Fibroblast of the aortic adventitia (primary cell): ENCODE results near the gene FGFRL1. TPM values are rescaled to one million over a fixed set of nuclear protein-coding genes. Genes with fewer than 3 reads are reported as not detected.
"Not testable (repeated sequence)": the region's sequence is repeated elsewhere in the genome, so short reads cannot be mapped to it uniquely, and the experiment has no call there.

Experiments used
- DNase-seq: peaks from one replicate; pipeline ENCODE4 v3.0.0-alpha.2; 2010; ENCODE audit warnings: low read depth
- H3K4me3 ChIP-seq: 2 replicates; pipeline ENCODE4 v1.5.1; 2011; ENCODE audit warnings: low read depth, mild to moderate bottlenecking, control low read depth, low read length, moderate library complexity
- CTCF ChIP-seq: IDR thresholded peaks from 2 replicates; pipeline ENCODE4 v1.5.1; 2011; ENCODE audit warnings: mild to moderate bottlenecking, low read length, control low read depth, inconsistent platforms; ENCODE audit not compliant: insufficient read depth
- total RNA-seq: library from RNA; depleted of rRNA; stranded (reverse); fragments of >200 nt; gene quantifications from 2 replicates; pipeline ENCODE4 v1.2.3, GENCODE V29; 2012; ENCODE audit warnings: low replicate concordance

The FGFRL1 gene
- total RNA-seq, 1 donor = 27.4 TPM

DNA sequence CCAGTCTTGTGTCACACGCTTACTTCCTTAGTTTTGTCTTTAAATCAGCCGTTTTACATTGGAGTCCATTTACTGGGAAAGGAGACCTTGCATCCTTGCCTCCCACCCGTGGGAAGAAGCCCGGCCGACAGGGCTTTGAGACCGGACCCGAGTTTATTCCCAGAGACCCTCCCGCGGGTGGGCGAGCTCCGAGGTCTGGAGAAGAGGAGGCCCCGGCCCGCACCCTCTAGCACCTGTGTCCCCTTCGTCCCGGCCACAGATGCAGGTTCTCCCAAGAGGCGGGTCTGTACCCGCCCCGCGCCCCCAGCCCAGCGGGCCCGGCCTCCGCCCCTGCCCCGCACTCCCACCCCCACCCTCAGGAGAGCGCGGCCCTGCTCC, 14.4 kb upstream of the FGFRL1 start:
- no peak for TF ChIP-seq CTCF
- H3K4me3 ChIP-seq = no peak overlapping the region
- no peak for DNase-seq

DNA sequence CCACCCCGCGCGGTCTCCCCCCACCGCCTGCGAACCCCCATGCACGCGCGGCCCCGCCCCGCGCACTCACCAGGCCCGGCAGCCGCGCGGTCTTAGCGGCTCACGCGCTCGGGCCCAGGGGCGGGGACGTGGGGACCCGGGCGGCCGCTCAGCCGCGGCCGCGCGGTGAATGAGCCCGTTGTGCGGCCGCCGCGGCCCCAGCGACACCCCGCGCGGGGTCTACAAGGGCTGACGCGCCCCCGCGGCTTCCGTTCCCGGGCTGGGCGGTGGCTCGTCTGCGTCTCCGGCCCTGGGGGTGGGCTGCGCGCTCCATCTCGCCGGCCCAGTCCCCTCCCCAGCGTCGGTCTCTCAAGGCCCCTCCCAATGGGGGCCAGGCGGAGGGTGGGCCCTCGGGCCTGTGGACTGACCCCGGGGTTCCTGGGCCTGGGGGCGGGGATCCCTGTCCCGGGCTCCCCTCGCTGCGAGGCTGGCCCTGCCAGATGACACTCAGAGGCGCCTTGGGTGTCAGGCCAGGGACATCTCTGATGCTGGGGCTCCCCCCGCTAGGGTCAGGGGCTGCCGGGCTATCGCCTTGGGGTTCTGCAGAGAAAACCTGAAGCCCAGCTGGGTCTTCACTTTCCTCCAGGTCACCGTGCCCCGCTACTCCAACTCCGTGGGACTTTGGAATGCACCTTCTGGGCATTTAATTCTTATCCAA, 13.9 kb upstream of the FGFRL1 start:
- H3K4me3 ChIP-seq = peak overlapping the region; percentile 37
- TF ChIP-seq CTCF = no peak
- DNase-seq = no peak

- no peak for DNase-seq
- TF ChIP-seq CTCF = no peak
Measured at GRCh38 chr4:998096-998691, 13.2 kb upstream of the FGFRL1 start.

GRCh38 chr4:999240-999863, 12.1 kb upstream of the FGFRL1 start:
- not testable (repeated sequence) for DNase-seq, H3K4me3 ChIP-seq

More at GRCh38 chr4:998096-998691, 13.2 kb upstream of the FGFRL1 start:
- H3K4me3 ChIP-seq = no peak overlapping the region

DNA sequence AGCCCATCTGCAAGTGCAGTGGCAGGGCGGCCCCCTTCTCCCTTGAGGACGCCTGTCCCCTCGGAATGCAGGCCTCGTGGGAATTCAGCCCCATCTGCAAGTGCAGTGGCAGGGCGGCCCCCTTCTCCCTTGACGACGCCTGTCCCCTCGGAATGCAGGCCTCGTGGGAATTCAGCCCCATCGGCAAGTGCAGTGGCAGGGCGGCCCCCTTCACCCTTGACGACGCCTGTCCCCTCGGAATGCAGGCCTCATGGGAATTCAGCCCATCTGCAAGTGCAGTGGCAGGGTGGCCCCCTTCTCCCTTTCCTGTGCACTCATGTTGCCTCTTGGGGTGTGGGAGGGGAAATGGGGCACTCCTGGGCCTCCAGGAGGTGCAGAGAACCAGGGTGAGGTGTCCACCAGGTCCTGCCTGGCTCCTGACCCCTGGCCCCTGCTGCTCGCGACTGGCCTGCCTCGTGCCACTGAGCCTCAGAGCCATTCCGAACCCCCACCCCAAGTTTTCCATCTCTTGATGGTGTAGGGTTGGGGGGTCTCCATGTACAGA, 11.5 kb upstream of the FGFRL1 start:
- DNase-seq = no peak
- TF ChIP-seq CTCF = no peak
- no peak overlapping the region for H3K4me3 ChIP-seq

- DNase-seq = no peak
- H3K4me3 ChIP-seq = no peak overlapping the region
- TF ChIP-seq CTCF = no peak
Measured at GRCh38 chr4:1000686-1001260, 10.7 kb upstream of the FGFRL1 start.

DNA sequence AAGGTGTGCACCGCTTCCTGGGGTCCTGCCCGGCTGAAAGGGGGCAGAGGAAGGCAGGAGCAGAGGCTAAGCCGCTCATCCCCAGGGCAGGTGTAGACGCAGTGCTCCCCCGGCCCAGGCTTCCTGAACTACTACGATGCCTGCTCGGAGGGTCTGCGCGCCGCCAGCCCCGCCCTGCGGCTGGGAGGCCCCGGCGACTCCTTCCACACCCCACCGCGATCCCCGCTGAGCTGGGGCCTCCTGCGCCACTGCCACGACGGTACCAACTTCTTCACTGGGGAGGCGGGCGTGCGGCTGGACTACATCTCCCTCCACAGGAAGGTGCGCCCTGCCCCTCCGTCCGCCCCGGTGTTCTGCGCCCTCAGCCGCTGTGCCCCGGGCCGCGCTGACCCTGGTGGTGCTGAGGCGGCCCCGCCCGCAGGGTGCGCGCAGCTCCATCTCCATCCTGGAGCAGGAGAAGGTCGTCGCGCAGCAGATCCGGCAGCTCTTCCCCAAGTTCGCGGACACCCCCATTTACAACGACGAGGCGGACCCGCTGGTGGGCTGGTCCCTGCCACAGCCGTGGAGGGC, 9.8 kb upstream of the FGFRL1 start:
- DNase-seq = no peak

More for the DNA sequence above, 9.8 kb upstream of the FGFRL1 start:
- TF ChIP-seq CTCF = no peak
- no peak overlapping the region for H3K4me3 ChIP-seq
